HG02970 (cell line): Measurements from ENCODE around the gene PLA2G2D.

ENCODE experiments used
- ATAC-seq: cut with Tn5 transposase; IDR thresholded peaks from one replicate; pipeline ENCODE4 v1.9.1; 2021; ENCODE audit warnings: mild to moderate bottlenecking, moderate library complexity, moderate number of reproducible peaks; ENCODE audit not compliant: unreplicated experiment, low FRiP score

The PLA2G2D gene

DNA sequence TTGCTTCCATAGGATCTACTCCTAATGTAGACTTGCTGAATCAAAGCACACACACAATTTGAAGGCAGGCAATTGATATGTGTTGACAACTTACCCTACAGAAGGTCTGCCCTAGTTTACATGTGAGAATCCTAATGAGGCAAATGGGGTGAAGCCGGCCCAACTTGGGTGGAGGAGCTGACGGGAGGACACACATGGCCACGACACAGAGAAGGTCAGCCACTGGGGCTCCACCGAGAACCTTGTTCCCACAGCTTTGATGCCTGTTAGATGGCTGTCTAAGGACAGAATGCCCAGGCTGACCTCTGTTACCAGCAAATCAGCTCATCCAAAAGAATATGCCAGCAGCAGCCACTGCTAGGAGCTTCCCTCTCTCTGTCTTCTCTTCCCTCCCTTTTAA is 1.5 kb upstream of the PLA2G2D start:
- ATAC-seq: no peak

DNA sequence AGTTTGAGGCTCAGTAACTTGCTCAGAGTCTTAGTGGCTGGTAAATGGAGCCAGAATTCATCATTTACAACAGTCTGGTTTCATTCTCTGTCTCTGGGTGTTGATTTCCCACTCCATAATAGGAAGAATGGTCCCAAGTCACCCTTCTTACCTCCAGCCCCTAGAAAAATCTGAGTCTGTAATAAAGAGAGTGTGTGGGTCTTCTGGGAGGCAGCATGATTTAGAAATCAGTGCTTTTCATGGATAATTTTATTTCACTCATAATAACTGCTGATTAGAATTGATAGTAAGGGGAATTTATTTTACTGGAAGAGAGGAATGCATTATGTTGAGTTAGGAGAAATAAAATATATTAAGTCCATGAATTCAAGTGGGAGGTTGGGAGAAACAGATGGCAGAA is 2.1 kb downstream of the PLA2G2D start:
- ATAC-seq: no peak

DNA sequence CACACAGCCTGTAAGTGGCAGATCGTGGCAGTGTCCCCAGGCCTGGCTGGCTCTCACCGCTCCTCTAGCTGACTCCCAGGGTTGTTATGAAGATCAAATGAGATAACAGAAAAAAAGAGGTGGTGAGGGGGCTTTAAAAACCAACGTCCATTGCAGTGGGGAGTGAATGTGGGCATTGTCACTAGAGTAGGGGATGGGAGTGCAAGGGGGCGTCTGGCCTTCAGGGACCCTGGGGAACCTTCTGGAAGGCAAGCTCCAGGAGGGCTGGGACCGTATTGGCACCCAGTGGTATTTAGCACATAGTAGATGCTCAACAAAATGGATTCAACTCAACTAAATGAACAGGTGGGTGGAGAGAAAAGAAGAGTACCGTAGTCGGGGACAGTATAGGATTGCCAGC is 3.4 kb downstream of the PLA2G2D start:
- no peak for ATAC-seq

DNA sequence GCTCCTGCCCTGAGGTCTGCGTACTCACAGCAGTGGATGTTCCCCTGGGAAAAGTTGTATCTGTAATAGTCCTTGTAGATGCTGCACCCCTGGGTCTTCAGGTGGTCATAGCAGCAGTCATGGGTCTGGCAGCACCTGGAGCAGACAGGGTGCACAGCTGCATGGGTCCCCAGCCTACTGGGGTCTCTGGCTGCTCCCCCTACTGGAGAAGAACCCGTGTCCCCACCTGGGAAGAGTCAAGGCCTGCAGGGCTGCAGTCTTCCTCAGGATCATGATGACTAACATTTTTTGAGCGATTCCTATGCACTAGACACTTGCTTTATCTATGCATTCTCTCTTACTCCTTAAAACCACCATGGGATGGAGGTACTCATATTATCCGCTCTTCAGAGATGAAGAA is 3.9 kb downstream of the PLA2G2D start:
- ATAC-seq: no peak

DNA sequence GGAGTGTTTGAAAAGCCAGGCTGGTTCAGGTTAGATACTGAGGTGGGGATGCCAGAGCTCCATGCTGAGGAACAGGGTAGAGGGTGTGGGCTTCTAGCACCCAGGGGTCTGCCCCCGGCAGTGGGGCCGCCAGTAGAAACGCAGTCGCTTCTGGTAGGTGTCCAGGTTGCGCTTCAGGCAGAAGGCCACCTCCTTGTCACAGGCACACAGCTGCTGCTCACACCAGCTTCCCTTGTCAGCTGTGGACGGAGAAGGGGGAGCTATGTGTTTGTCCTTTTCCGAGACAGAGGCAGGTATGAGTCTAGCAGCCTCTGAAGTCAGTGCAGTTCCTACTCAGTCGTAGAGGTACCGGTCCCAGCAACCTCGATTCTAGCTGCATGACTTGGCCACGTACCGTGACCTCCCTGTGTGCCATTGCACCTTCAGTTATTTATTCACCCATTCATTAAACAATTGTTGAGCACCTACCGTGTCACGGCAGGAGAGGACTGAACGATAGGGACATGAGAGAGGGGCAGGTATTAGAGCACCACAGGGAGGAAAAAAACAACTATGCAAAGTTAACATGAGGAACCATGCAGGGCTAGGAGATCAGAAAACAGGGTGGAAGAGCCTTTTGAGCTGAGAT is 5.2 kb downstream of the PLA2G2D start:
- no peak for ATAC-seq

DNA sequence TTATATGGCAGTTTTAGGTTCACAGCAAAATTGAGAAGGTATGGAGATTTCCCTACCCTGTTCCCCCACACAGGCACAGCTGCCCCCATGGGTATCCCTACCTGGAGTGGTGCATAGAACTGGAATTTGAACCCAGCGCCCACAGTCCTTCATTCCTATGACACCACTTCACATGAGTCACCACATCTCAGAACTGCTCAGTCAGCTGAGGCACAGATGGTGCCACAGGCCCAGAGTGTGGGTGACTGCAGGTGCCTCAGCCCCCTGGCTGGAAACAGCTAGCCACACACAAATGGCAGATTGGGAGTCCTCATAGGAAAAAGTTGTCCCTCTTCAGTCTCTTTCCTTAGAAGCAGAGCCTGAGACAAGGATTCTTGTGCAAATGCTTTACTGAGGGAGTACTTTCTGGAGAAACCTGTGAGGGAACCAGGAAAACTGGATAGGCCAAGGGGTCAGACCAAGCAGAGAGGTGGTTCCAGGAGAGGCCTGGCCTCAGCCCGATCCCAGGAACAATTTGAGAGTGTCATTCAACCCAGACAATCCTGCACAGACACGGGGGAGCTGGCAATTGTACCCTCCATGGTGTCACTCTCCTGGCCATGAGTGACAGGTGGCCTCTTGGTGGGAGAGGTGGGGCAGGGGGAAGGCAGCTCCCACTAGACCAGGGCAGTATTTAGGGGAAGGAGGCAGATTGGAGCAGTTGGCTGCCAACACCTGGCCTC is 6.9 kb downstream of the PLA2G2D start:
- no peak for ATAC-seq

DNA sequence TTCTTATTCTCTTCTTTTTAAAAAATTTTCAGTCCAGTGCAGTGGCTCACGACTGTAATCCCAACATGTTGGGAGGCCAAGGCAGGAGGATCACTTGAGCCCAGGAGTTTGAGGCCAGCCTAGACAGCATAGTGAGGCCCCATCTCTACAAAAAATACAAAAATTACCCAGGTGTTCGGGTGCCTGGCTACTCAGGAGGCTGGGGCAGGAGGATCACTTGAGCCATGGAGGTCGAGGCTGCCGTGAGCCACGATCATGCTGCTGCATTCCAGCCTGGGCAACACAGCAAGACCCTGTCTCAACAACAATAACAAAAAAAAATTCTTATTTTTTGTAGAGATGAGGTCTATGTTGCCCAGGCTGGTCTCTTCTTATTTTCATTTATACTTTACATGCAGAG is 7.9 kb downstream of the PLA2G2D start:
- ATAC-seq: no peak

DNA sequence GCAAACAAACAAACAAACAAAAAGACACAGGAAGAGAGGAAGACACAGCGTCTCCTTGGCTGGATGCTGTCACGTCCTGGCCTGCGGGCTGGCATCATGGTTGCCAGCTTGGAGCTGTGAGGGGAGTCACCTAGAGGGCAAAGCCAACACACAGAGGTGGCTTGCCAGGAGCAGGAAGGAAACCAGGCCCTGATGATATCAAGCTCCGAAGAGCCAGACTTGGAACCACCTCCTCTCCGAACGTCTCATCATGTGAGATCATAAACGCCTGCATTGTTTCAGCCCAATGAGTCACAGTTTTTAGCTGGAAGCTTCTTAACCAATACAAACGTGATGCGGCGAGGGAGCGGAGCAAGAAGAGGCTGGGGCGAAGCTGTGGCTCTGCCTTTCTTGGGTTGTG is 8.7 kb downstream of the PLA2G2D start:
- ATAC-seq: no peak

DNA sequence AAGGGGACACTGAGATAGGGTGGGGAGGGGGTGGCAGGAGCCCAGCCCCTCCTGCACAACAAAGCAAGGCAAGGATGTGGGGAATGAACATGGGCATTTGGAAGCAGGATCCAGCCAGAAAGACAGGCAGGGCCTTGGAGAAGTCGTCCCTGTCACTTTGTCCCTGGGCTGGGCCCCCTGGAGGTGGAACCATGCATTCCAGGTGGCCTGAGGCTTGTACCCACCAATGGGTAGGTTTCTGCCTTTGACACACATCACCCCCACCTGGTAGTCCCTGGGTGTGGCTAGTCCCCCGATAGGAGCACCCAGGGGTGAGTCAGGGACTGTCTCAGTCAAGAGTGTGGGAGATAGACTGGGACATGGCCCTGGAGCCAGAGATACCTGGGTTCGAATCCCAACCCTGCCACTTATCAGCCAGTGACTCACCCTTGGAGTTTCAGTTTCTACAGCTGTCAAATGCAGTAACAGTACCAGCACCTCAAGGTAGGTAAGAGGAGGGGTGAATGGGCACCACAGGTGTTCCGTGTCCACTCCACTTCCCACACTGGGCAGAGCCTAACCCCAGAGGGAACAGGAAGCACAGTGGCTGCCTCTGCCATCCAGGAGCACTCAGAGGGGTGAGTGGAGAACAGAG is 10.0 kb downstream of the PLA2G2D start:
- ATAC-seq: no peak

DNA sequence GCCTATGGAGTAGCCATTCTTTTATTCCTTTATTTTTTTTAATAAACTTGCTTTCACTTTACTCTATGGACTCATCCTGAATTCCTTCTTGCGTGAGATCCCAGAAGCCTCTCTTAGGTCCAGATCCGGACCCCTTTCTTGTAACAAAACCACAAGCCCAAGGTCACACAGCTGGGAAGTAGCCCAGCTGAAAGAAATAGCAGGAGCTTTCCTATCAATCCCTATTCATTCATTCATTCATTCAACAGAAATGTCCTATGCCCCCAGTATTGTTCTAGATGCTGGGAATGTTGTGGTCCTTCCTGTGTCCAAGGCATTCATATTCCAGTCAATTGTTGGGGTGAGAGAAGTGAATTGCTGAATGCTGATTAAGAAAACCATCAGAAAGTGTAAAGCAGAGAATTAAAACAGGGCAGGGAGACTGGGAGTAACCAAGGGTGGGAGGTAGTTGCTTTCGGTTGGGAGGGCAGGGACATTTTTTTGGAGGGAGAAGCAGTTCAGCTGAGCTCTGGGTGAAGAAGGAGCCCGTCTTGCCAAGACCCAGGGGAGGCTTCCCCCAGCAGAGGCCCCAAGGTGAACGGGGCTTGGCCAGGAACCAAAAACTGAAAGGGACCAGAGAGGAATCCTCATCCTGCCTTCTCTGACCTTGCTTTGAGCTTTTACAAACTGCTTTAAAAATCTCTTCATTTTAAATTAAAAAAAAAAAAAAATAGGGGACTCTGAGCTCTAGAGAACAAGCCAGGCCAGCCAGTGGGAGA is 10.8 kb downstream of the PLA2G2D start:
- no peak for ATAC-seq

DNA sequence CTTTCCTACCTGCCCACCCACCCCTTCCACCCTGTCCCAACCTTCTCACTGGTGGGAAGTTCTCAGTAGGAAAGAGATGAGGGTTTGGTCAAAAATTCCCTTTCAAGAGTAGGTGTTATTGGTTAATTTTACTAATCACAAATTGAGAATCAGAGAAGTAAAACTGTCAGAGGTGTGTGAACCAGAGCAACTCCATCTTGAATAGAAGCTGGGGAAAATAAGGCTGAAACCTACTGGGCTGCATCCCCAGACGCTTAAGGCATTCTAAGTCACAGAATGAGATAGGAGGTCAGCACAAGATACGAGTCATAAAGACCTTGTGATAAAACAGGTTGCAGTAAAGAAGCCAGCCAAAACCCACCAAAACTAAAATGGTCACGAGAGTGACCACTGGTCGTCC is 11.5 kb downstream of the PLA2G2D start:
- ATAC-seq: no peak

DNA sequence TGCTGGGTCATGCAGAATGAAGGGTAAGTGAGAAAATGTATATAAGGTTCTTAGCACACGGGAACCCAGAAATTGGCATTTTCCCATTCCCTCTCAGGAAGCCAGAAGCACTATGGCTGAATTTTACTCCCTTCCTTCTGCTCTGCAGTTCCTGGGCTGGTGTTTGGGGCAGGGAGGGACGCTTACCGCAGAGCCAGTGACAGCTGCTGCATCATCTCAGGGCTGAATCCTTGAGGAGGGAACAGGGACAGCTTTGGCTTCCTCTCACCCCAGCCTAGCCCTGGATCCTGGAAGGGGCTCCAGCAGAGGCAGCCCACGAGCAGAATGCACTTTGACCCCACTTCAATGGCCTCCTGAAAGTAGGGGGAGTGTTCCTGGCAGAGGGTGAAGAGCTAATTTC is 12.0 kb downstream of the PLA2G2D start:
- no peak for ATAC-seq

DNA sequence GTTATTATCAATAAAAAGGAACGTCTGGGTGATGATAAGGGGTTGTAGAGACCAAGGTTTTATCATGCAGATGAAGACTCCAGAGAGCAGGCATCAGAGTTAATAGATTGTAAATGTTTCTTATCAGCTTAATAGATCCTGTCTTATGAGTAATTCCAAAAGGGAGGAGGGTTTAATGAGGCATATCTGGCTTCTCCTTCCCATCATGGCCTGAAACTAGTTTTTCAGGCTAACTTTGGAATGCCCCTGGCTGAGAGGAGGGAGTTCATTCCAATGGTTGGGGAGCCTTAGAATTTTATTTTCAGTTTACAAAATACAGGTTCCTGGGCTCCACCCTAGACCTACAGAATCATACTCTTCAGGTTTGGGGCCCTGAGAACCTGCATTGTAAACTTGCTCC is 13.5 kb downstream of the PLA2G2D start:
- no peak for ATAC-seq

DNA sequence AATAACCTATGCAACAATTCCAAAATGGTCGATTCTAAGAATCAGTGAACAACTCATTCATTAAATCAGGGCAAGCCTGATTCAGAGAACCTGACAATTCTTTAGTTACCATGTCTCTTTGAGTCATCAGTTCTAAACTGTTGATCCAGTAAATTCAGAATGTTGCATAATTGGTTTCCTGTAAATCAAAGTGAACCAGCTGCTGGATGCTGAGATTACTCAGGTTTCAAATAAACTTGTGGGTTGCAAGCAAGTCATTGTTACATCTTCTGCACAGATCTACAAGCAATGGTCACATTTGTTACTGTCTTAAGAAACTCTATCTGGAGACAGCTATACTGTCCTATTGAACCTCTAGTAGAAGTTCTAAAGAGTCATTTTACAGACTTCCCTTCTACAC is 16.5 kb downstream of the PLA2G2D start:
- no peak for ATAC-seq

DNA sequence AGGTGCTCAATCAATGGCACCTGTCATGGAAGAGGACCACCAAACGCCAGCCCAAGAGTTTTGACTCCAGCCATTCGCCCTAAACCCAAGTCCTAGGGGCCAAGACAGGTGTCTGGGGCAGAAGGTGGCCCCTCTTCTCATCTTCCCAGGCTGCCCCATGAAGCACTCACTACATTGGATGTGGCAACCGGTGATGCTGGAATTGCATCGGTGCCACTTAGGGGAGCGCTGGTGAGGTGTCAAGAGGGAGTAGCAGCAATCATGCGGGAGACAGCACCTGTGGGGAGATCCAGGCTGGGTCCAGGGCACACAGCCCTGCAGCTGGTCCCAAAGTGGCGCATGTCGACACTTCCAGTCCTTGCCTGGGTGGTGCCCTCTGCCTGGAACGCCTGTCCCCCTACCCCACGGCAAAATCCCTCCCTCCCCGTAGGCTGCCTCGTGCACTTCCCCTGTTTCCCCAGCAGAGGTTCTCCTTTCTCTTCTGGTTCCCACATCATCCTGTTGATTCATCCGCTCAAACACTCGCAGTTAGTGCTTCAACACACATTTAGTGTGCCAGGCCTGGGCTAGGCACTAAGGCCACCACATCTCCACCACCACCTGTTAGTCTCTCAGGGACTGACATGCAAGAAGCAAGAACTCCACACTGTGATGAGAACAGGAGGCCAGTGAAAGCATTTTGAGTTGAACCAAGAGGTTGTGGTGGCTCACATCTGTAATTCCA is 18.5 kb downstream of the PLA2G2D start:
- ATAC-seq: no peak

DNA sequence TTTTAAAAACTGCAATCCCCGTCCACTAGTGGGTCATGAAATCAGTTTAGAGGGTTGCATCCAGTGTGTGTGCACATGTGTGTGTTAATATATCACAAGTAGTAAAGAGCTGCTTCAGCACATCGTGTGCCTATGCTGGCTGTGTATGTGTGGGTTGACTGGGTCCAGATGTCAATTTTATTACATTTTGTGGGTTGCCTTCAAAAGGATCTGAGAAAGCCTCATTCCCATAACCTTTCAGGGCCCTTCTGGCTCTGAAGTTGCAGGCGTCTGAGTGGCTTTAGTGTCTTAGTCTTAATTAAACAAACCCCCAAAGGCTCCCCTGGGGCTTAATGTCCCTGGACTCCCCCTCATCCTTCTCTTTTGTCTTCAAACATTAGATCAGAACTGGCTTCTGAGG is 19.8 kb downstream of the PLA2G2D start:
- no peak for ATAC-seq

DNA sequence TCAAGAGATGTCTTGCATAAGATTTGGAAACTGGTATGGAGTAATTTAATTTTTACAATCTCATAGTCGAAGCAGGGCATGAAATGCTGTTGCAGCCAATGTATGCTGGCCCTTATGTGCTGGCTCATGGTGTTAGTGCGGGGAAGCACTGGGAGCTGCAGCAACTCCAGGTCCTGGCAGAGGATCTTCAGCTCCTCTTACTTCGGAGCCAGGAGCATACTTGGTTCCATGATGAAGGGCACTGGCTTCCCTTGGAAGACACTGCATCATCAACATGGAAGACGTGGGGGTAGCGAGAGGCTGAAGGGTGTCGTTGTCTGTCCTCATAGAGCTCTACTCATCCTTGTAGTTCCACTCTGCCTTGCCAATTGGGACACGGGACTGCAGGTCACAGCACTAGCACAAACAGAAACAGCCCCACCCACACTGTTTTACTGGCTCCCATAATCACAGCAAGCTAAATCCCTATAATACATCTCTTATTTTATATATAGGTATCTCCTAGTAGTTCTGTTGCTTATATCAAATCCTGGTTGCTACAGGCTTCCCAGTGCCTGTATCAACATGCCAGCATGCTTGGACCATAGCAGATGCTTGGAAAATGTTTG is 22.4 kb downstream of the PLA2G2D start:
- no peak for ATAC-seq

DNA sequence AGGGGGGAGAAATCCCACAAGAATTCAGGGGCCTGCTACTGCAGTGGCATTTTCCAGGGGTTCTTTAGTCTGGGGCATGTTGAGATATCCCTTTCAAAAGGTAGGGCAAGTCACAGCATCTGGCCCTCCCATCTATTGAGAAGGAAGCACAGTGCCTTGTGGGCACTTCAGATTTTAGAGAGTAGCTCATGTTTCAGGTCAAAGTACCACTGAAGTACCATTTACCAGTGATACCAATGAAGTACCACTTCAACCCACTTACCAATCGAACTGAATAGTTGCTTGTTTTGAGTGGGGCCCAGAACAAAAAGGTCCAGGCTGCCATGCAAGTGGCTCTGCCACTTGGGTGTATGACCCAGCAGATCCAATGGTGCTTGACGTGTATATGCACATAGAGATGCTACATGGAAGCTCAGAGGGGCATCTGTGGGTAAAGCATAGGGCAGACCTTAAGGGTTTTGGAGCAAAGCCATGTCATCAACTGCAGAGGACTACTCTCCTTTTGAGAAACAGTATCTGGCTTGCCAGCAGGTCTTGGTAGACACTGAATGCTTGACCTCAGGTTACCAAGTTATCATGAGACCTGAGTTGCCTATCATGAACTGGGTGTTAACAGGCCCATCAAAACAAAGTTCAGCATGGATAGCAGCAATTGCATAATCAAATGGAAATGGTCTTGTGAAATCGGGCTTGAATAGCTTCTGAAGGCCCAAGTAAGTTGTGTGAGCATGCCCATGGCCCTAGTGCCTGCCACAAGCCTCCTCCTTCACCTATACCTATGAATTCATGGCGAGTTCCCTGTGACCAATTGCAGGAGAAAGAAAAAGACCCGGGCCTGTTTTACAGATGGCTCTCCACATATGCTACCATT is 23.5 kb downstream of the PLA2G2D start:
- ATAC-seq: no peak

DNA sequence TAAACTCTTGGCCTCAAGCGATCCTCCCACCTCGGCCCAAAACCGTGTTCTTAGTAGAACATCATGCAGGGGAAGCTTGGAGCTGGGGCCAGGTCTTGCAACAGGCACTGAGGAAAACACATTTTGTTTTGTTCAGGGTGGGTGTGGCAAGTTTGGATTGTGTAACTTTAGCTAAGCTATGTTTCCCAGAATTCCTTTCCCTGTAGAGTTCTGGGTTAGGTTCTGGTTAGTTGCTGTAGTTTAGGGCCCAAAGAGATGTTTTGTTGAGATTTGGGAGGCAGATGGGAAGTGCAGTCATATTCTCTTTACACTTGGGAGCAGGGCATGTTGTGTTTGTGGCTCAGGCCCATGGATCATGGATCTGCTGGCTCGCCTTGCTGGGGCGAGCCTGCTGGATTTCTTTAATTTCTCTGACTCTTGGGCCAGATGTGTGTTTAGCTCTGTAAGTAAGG is 25.4 kb downstream of the PLA2G2D start:
- no peak for ATAC-seq
